Measurements from ENCODE around the gene NDC1. TPM values are rescaled to one million over a fixed set of nuclear protein-coding genes. Genes with fewer than 3 reads are reported as not detected.

The NDC1 gene
- total and polyA plus RNA-seq, 2 donors (not counting 3 experiments of a cell fraction or from before 2014, with no cell fraction given): 23.2 to 29.2 TPM

GRCh38 chr1:53792806-53793205, 45.3 kb downstream of the NDC1 start:
- DNase-seq (ENCODE audit: low read depth, low spot score) (no peak), FAIRE-seq (no peak)
- ChIA-PET CTCF (interaction anchor here (1.4 kb wide), 1 partner anchor 11 kb away, joined by 4 read pairs; no protein-coding TSS in a partner anchor), POLR2A (no interaction called here)
- Histone ChIP-seq H4K20me1 (replicated peaks; ENCODE audit: control insufficient read depth, extremely low read depth, insufficient read depth, low read length) (no peaks in the 10 kb centered on the region), H3K9me1 (replicated peaks; ENCODE audit: control insufficient read depth, extremely low read depth, insufficient read depth, low read length) (no peaks in the 10 kb centered on the region), H3K4me3 (replicated peaks in 1 of 3; ENCODE audit: insufficient read depth in 1 of 3, low read depth in 1 of 3, low read length in 3 of 3) (no peak overlapping the region), H2AFZ (ENCODE audit: low read depth, low read length) (no peak overlapping the region), H3K36me3 (ENCODE audit: control insufficient read depth in 2 of 2, extremely low read depth in 1 of 2, insufficient read depth in 2 of 2, low read length in 2 of 2) (no peaks in the 10 kb centered on the region), H3K9ac (replicated peaks; ENCODE audit: extremely low read depth, insufficient read depth, low read length) (no peak overlapping the region), H3K4me2 (ENCODE audit: insufficient read depth, low read length) (no peak overlapping the region), H3K9me3 (replicated peaks; ENCODE audit: control insufficient read depth, insufficient read depth, low read length) (no peaks in the 10 kb centered on the region), H3K27me3 (ENCODE audit: control insufficient read depth in 2 of 2, insufficient read depth in 2 of 2, low read length in 2 of 2) (no peaks in the 10 kb centered on the region), H3K27ac (ENCODE audit: insufficient read depth, low read depth, low read length) (no peak overlapping the region), H3K79me2 (ENCODE audit: control insufficient read depth, insufficient read depth, low read length) (no peaks in the 10 kb centered on the region), H3K4me1 (ENCODE audit: control insufficient read depth, extremely low read depth, insufficient read depth, low read length) (no peaks in the 10 kb centered on the region)
- BruUV-seq (replicated peaks): no TSS peak
- TF ChIP-seq MYC (IDR thresholded peaks at IDR 0.05; ENCODE audit: low read depth, low read length) (no peak), FOS (IDR thresholded peaks at IDR 0.05; ENCODE audit: borderline replicate concordance, insufficient read depth, low read length) (no peak), GATA2 (IDR thresholded peaks at IDR 0.05; ENCODE audit: insufficient read depth, insufficient read length, low read depth, low read length) (no peak), MAX (IDR thresholded peaks at IDR 0.05; ENCODE audit: insufficient read depth, insufficient read length) (no peak), CTCF (IDR thresholded peaks at IDR 0.05; ENCODE audit: extremely low read depth in 1 of 2, insufficient read depth in 1 of 2, low read depth in 1 of 2, low read length in 2 of 2) (no peak), EZH2 (IDR thresholded peaks at IDR 0.05; ENCODE audit: borderline replicate concordance, low read depth, low read length, severe bottlenecking) (no peak), POLR2A (IDR thresholded peaks at IDR 0.05; ENCODE audit: low read depth, low read length) (no peak), JUN (IDR thresholded peaks at IDR 0.05; ENCODE audit: borderline replicate concordance, insufficient read depth, insufficient read length, low read depth) (no peak), POLR2AphosphoS5 (IDR thresholded peaks at IDR 0.05; ENCODE audit: insufficient read depth, low read depth, low read length) (no peak)
- intact Hi-C loops (cut with micrococcal nuclease) (no loop called here), dilution Hi-C loops (cut with MboI; ENCODE audit: extremely low pct_ligation_motif_present, low sequenced_read_pairs) (no loop called here)

Data from endothelial cell of umbilical vein (primary cell).